Liver (tissue), 9 donors: ENCODE measurements around the gene USF2. TPM values are rescaled to one million over a fixed set of nuclear protein-coding genes. Genes with fewer than 3 reads are reported as not detected.

Experiments used
- DNase-seq: peaks from one replicate; pipeline ENCODE4 v3.0.0-alpha.2; 2017; ENCODE audit warnings: low spot score
- H3K27ac ChIP-seq, 2 donors: one replicate each; pipeline ENCODE4 v1.7.0; 2013; ENCODE audit warnings: inconsistent platforms in 2 of 2, low read length in 2 of 2, control low read depth in 1 of 2, low read depth in 1 of 2, mild to moderate bottlenecking in 1 of 2
- H3K27me3 ChIP-seq, 4 donors: one replicate each; pipeline versions ENCODE4 v1.6.1 to v1.7.0; 2013; ENCODE audit warnings: low read length in 3 of 4, inconsistent platforms in 1 of 4, mild to moderate bottlenecking in 1 of 4, moderate library complexity in 1 of 4; ENCODE audit not compliant: control insufficient read depth in 4 of 4, insufficient read depth in 4 of 4
- H3K36me3 ChIP-seq, 4 donors: one replicate each; pipeline versions ENCODE4 v1.6.1 to v1.7.0; 2013; ENCODE audit warnings: low read length in 3 of 4, mild to moderate bottlenecking in 3 of 4, low read depth in 1 of 4, moderate library complexity in 1 of 4; ENCODE audit not compliant: control insufficient read depth in 4 of 4, insufficient read depth in 3 of 4
- H3K4me1 ChIP-seq, 4 donors: one replicate each; pipeline versions ENCODE4 v1.6.1 to v1.7.0; 2013; ENCODE audit warnings: low read length in 3 of 4, mild to moderate bottlenecking in 3 of 4, moderate library complexity in 1 of 4; ENCODE audit not compliant: control insufficient read depth in 4 of 4, insufficient read depth in 4 of 4
- H3K4me3 ChIP-seq, 3 donors: one replicate each; pipeline versions ENCODE4 v1.6.1 to v1.7.0; 2013; ENCODE audit warnings: low read length in 3 of 3, control low read depth in 1 of 3, low read depth in 1 of 3, mild to moderate bottlenecking in 1 of 3
- H3K9ac ChIP-seq, 2 donors: one replicate each; pipeline ENCODE4 v1.7.0; 2013; ENCODE audit warnings: low read length in 2 of 2, mild to moderate bottlenecking in 2 of 2, moderate library complexity in 2 of 2, control low read depth in 1 of 2, low read depth in 1 of 2
- H3K9me3 ChIP-seq, 4 donors: one replicate each; pipeline versions ENCODE4 v1.6.1 to v1.7.0; 2013; ENCODE audit warnings: low read length in 3 of 4; ENCODE audit not compliant: control insufficient read depth in 4 of 4
- EGR1 ChIP-seq, 2 donors: IDR thresholded peaks; 2 replicates each; pipeline ENCODE4 v1.6.1; 2016 to 2018; ENCODE audit warnings: antibody characterized with exemption in 2 of 2, low read depth in 2 of 2
- FOXA1 ChIP-seq: IDR thresholded peaks from 2 replicates; pipeline ENCODE4 v1.6.1; 2016; ENCODE audit warnings: antibody characterized with exemption
- FOXA2 ChIP-seq: IDR thresholded peaks from 2 replicates; pipeline ENCODE4 v1.6.1; 2016; ENCODE audit warnings: antibody characterized with exemption
- GABPA ChIP-seq, 2 donors: IDR thresholded peaks in 1 of 2; conservative IDR thresholded peaks in 1 of 2; 2 replicates each; pipeline ENCODE4 v1.6.1; 2016; ENCODE audit warnings: antibody characterized with exemption in 2 of 2, mild to moderate bottlenecking in 1 of 2, moderate library complexity in 1 of 2
- HNF4A ChIP-seq, 2 donors: conservative IDR thresholded peaks; 2 replicates each; pipeline ENCODE4 v1.6.1; 2016; ENCODE audit warnings: antibody characterized with exemption in 2 of 2, mild to moderate bottlenecking in 2 of 2
- HNF4G ChIP-seq: IDR thresholded peaks from 2 replicates; pipeline ENCODE4 v1.6.1; 2016; ENCODE audit warnings: antibody characterized with exemption
- NR2F2 ChIP-seq: IDR thresholded peaks from 2 replicates; pipeline ENCODE4 v1.6.1; 2016; ENCODE audit warnings: antibody characterized with exemption
- RAD21 ChIP-seq, 2 donors: IDR thresholded peaks; 2 replicates each; pipeline ENCODE4 v1.6.1; 2016; ENCODE audit warnings: antibody characterized with exemption in 2 of 2, mild to moderate bottlenecking in 2 of 2
- RXRA ChIP-seq, 2 donors: IDR thresholded peaks; 2 replicates each; pipeline ENCODE4 v1.6.1; 2017 to 2018; ENCODE audit warnings: antibody characterized with exemption in 2 of 2, mild to moderate bottlenecking in 1 of 2
- SP1 ChIP-seq: IDR thresholded peaks from 2 replicates; pipeline ENCODE4 v1.6.1; 2018; ENCODE audit warnings: antibody characterized with exemption, mild to moderate bottlenecking
- TAF1 ChIP-seq: conservative IDR thresholded peaks from 2 replicates; pipeline ENCODE4 v1.6.1; 2016; ENCODE audit warnings: antibody characterized with exemption, mild to moderate bottlenecking
- YY1 ChIP-seq: IDR thresholded peaks from 2 replicates; pipeline ENCODE4 v1.6.1; 2016; ENCODE audit warnings: antibody characterized with exemption, mild to moderate bottlenecking
- WGBS: extraction: QIAGEN DNeasy Blood & Tissue Kit; methylation state at CpG from one replicate; pipeline ENCODE4 v1.1.7; 2013; 5-methylcytosine and 5-hydroxymethylcytosine counted together
- polyA plus RNA-seq, 2 donors: library from polyadenylated mRNA; stranded (reverse) in 1 of 2; unstranded in 1 of 2; fragments of 200-250 nt in 1 of 2; fragments of >200 nt in 1 of 2; fragmentation: Nextera tagmentation in 1 of 2; extraction: Ambion mirVana in 1 of 2; gene quantifications; one replicate each; pipeline versions ENCODE4 v1.2.1 to v1.2.3, GENCODE V29; 2013 to 2015
- total RNA-seq, 2 donors: library from RNA; depleted of rRNA; stranded (reverse); fragments of >200 nt; gene quantifications; one replicate each; pipeline ENCODE4 v1.2.3, GENCODE V29; 2014
- TF ChIP-seq, protein P1 (sequence below): IDR thresholded peaks from 2 replicates; pipeline ENCODE4 v1.6.1; 2016; ENCODE audit warnings: antibody characterized with exemption
- TF ChIP-seq, protein P2 (sequence below): IDR thresholded peaks from 2 replicates; pipeline ENCODE4 v1.6.1; 2016; ENCODE audit warnings: antibody characterized with exemption
- TF ChIP-seq, protein P3 (sequence below): IDR thresholded peaks from 2 replicates; pipeline ENCODE4 v1.6.1; 2016; ENCODE audit warnings: antibody characterized with exemption
- TF ChIP-seq, protein P4 (sequence below): fragments of 150-350 bp; IDR thresholded peaks from 2 replicates; pipeline ENCODE4 v1.5.1; 2017; ENCODE audit warnings: improper control_type of control experiment, low read depth, low read length; ENCODE audit not compliant: missing input control
- donor health status: healthy.
- donor health status: healthy.
- donor health status: healthy.
- donor health status: healthy.
- donor health status: healthy.

Gene USF2
- total and polyA plus RNA-seq, 4 donors: 22.8 to 85.9 (median 55.9) TPM

DNA sequence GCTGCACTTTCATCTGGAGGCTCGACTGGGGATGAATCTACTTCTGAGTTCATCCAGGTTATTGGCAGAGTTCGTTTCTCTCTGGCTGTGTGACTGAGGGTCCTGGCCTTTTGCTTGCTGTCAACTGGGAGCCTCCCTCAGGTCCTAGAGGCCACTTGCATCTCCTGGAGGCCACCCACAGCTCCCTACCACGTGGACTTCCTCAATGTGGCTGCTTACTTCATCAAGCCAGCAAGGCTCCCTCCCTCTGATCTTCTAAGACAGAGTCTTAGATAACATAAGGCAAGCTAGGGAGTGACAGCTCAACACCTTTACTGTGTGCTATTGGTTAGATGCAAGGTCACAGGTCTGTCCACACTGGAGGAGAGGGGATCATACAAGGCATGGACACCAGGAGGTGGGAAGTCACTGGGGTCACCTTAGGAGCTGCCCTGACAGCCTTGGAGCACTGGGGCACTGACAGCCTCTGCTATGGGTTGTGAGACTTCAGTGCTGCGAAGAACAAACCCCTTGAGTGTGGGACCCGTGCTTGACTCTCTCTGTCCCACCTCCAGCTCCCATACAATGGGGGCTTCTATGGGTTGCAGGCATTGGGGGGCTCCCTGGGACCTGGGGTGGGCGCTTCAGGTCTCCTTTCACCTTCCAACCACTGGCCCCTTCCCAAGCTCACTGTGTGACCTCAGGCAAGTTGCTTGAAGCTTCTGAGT lies 45.5 kb upstream of the USF2 start:
- no peak for DNase-seq
- Histone ChIP-seq H3K9ac (no peak overlapping the region), H3K27ac (no peak overlapping the region), H3K36me3 (no peaks in the 10 kb centered on the region), H3K9me3 (no peaks in the 10 kb centered on the region), H3K4me1 (no peaks in the 10 kb centered on the region), H3K4me3 (no peak overlapping the region), H3K27me3 (no peaks in the 10 kb centered on the region)
- TF ChIP-seq YY1 (no peak), HNF4A (conservative IDR thresholded peaks at IDR 0.05) (no peak), SP1 (no peak), HNF4G (no peak), EGR1 (IDR thresholded peaks at IDR 0.05; ENCODE audit: low read depth in 2 of 2) (no peak), FOXA1 (no peak), RAD21 (IDR thresholded peaks at IDR 0.05) (no peak), RXRA (IDR thresholded peaks at IDR 0.05) (no peak), TAF1 (no peak), NR2F2 (no peak), GABPA (IDR thresholded peaks at IDR 0.05 in 1 of 2, conservative IDR thresholded peaks at IDR 0.05 in 1 of 2) (no peak)
- TF ChIP-seq, protein P1, sequence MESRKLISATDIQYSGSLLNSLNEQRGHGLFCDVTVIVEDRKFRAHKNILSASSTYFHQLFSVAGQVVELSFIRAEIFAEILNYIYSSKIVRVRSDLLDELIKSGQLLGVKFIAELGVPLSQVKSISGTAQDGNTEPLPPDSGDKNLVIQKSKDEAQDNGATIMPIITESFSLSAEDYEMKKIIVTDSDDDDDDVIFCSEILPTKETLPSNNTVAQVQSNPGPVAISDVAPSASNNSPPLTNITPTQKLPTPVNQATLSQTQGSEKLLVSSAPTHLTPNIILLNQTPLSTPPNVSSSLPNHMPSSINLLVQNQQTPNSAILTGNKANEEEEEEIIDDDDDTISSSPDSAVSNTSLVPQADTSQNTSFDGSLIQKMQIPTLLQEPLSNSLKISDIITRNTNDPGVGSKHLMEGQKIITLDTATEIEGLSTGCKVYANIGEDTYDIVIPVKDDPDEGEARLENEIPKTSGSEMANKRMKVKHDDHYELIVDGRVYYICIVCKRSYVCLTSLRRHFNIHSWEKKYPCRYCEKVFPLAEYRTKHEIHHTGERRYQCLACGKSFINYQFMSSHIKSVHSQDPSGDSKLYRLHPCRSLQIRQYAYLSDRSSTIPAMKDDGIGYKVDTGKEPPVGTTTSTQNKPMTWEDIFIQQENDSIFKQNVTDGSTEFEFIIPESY: no peak
- TF ChIP-seq, protein P2, sequence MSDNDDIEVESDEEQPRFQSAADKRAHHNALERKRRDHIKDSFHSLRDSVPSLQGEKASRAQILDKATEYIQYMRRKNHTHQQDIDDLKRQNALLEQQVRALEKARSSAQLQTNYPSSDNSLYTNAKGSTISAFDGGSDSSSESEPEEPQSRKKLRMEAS: no peak
- TF ChIP-seq, protein P3, sequence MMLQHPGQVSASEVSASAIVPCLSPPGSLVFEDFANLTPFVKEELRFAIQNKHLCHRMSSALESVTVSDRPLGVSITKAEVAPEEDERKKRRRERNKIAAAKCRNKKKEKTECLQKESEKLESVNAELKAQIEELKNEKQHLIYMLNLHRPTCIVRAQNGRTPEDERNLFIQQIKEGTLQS: no peak
- WGBS: 81% methylated on average over 6 of the region's 6 CpGs

GRCh38 chr19:35223862-35224505 lies 44.8 kb upstream of the USF2 start:
- Histone ChIP-seq H3K4me1 (no peaks in the 10 kb centered on the region), H3K27ac (no peak overlapping the region), H3K9me3 (no peaks in the 10 kb centered on the region), H3K36me3 (no peaks in the 10 kb centered on the region), H3K9ac (no peak overlapping the region), H3K4me3 (no peak overlapping the region), H3K27me3 (no peaks in the 10 kb centered on the region)
- no peak for DNase-seq
- 89% methylated on average over 4 of the region's 4 CpGs for WGBS
- TF ChIP-seq, protein P2: no peak
- TF ChIP-seq, protein P4, sequence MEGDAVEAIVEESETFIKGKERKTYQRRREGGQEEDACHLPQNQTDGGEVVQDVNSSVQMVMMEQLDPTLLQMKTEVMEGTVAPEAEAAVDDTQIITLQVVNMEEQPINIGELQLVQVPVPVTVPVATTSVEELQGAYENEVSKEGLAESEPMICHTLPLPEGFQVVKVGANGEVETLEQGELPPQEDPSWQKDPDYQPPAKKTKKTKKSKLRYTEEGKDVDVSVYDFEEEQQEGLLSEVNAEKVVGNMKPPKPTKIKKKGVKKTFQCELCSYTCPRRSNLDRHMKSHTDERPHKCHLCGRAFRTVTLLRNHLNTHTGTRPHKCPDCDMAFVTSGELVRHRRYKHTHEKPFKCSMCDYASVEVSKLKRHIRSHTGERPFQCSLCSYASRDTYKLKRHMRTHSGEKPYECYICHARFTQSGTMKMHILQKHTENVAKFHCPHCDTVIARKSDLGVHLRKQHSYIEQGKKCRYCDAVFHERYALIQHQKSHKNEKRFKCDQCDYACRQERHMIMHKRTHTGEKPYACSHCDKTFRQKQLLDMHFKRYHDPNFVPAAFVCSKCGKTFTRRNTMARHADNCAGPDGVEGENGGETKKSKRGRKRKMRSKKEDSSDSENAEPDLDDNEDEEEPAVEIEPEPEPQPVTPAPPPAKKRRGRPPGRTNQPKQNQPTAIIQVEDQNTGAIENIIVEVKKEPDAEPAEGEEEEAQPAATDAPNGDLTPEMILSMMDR: no peak
- TF ChIP-seq HNF4G (no peak), EGR1 (IDR thresholded peaks at IDR 0.05; ENCODE audit: low read depth in 2 of 2) (no peak), FOXA2 (no peak), TAF1 (no peak), GABPA (IDR thresholded peaks at IDR 0.05 in 1 of 2, conservative IDR thresholded peaks at IDR 0.05 in 1 of 2) (no peak), HNF4A (conservative IDR thresholded peaks at IDR 0.05) (no peak)
- TF ChIP-seq, protein P3: no peak
- TF ChIP-seq, protein P1: no peak
